Mammary epithelial cell (primary cell): ENCODE measurements around the gene AUTS2.

Source experiments
- CTCF ChIP-seq, 2 donors: IDR thresholded peaks in 1 of 2; conservative IDR thresholded peaks in 1 of 2; 2 replicates each; pipeline ENCODE4 v1.5.1; 2011 to 2012; ENCODE audit warnings: inconsistent platforms in 2 of 2, low read length in 2 of 2, mild to moderate bottlenecking in 2 of 2, control low read depth in 1 of 2, low read depth in 1 of 2; ENCODE audit not compliant: insufficient read depth in 1 of 2; ENCODE audit errors: extremely low read depth in 1 of 2
- EZH2 ChIP-seq: IDR thresholded peaks from 2 replicates; pipeline ENCODE4 v1.6.1; 2012; ENCODE audit warnings: low read length, inconsistent platforms, borderline replicate concordance

GRCh38 chr7:70210936-70211310, 612.6 kb downstream of the AUTS2 start:
- TF ChIP-seq CTCF (conservative IDR thresholded peaks at IDR 0.05 in 1 of 2, IDR thresholded peaks at IDR 0.05 in 1 of 2; ENCODE audit: extremely low read depth in 1 of 2, insufficient read depth in 1 of 2, low read depth in 1 of 2, low read length in 2 of 2) (no peak), EZH2 (no peak)
